Activated CD8-positive, alpha-beta T cell treated with anti-CD3 and anti-CD28 coated beads, Interleukin-2, amount 10 ng/mL, durations not matched to agents 7 days and 5 days (primary cell): ENCODE measurements around the gene GPR179. TPM values are rescaled to one million over a fixed set of nuclear protein-coding genes. Genes with fewer than 3 reads are reported as not detected.

Experiments used
- ATAC-seq: fragments of 150-1000 bp; cut with Tn5 transposase; one replicate; pipeline ENCODE4 v1.10.0; 2021; ENCODE audit warnings: moderate library complexity
- CTCF ChIA-PET: fragments of 350-600 bp; sonication (Branson Sonifier 250); formaldehyde crosslinking; loops from one replicate; lab custom pipeline; 2021; ENCODE audit warnings: antibody characterized with exemption; lab: Charles Lee
- POLR2A ChIA-PET: fragments of 350-600 bp; sonication (Branson Sonifier 250); formaldehyde crosslinking; loops from one replicate; lab custom pipeline; 2021; ENCODE audit warnings: antibody characterized with exemption; lab: Charles Lee
- DNase-seq: peaks from one replicate; pipeline ENCODE4 v3.0.0-alpha.2; 2020
- H3K27ac Mint-ChIP-seq: one replicate; pipeline ENCODE4 v1.8.0; 2021; ENCODE audit warnings: mild to moderate bottlenecking, mixed read lengths
- H3K27me3 Mint-ChIP-seq: one replicate; pipeline ENCODE4 v1.8.0; 2021; ENCODE audit warnings: low read depth, mixed read lengths
- H3K36me3 Mint-ChIP-seq: one replicate; pipeline ENCODE4 v1.8.0; 2021; ENCODE audit warnings: low read depth, mixed read lengths
- H3K4me1 Mint-ChIP-seq: one replicate; pipeline ENCODE4 v1.8.0; 2021; ENCODE audit warnings: low read depth, mixed read lengths
- H3K4me3 Mint-ChIP-seq: one replicate; pipeline ENCODE4 v1.8.0; 2021; ENCODE audit warnings: mild to moderate bottlenecking, mixed read lengths
- H3K9me3 Mint-ChIP-seq: one replicate; pipeline ENCODE4 v1.8.0; 2022; ENCODE audit warnings: mixed read lengths; ENCODE audit not compliant: insufficient read depth
- total RNA-seq, 2 experiments: library from RNA; stranded (reverse); gene quantifications; one replicate each; pipeline ENCODE4 v1.2.3, GENCODE V29; 2021

The GPR179 gene, protein sequence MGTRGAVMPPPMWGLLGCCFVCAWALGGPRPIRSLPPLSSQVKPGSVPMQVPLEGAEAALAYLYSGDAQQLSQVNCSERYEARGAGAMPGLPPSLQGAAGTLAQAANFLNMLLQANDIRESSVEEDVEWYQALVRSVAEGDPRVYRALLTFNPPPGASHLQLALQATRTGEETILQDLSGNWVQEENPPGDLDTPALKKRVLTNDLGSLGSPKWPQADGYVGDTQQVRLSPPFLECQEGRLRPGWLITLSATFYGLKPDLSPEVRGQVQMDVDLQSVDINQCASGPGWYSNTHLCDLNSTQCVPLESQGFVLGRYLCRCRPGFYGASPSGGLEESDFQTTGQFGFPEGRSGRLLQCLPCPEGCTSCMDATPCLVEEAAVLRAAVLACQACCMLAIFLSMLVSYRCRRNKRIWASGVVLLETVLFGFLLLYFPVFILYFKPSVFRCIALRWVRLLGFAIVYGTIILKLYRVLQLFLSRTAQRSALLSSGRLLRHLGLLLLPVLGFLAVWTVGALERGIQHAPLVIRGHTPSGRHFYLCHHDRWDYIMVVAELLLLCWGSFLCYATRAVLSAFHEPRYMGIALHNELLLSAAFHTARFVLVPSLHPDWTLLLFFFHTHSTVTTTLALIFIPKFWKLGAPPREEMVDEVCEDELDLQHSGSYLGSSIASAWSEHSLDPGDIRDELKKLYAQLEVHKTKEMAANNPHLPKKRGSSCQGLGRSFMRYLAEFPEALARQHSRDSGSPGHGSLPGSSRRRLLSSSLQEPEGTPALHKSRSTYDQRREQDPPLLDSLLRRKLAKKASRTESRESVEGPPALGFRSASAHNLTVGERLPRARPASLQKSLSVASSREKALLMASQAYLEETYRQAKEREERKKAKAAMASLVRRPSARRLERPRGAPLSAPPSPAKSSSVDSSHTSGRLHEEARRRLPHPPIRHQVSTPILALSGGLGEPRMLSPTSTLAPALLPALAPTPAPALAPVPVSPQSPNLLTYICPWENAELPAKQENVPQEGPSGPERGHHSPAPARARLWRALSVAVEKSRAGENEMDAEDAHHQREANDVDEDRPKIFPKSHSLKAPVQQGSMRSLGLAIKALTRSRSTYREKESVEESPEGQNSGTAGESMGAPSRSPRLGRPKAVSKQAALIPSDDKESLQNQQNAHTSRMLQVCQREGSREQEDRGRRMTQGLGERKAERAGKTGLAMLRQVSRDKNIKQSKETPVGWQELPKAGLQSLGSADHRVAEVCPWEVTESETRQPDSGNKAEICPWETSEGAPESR (N-terminal part only)
- under 1 TPM in 1 of 2 experiments, not detected in 1; 0.08 TPM for total RNA-seq

DNA sequence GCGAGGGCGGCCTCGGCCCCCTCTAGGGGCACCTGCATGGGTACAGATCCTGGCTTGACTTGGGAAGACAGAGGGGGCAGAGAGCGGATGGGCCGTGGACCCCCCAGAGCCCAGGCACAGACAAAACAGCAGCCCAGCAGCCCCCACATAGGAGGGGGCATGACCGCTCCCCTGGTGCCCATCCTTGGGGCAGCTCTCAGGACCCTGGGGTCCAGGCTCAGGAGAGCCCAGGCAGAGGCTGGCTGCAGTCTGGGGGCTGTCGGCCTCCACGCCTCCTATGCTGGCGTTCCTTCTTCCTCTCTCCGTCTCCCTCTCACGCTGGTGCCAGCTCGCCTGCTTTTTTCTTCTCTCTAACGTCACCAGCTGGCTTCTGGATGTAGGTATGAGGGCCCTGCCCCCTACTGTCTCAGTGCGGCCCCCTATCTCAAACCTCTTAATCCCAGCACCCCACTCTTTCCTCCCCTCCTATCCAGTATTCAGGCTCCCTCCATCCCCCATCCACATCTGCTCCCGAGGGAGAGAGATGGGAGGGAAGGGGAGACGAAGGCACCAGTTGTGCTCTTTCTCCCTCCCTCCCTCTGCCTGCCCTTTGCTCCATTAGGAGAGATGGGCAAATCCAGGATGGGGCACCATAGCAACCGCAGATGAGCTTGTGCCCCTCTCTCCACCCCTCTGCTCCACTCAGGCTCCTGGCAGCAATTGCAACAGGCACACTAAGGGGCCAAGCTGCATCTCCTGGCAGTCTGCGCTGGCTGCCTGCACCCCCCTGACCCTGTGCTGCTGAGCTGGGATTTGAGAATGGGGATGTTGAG lies at the start of gene GPR179:
Gene GPR179, minus strand, starts transcription at position 349 of the 812 bp plus-strand sequence. Its CDS starts 167 bp downstream, at position 182.
- Mint-ChIP-seq H3K4me3 (no peak within 1 kb of the TSS), H3K27ac (no peak within 1 kb of the TSS), H3K27me3 (peaks cover 2% of the 10 kb centered on the region), H3K9me3 (no peaks in the 10 kb centered on the region), H3K4me1 (no peaks in the 10 kb centered on the region), H3K36me3 (no peaks in the 10 kb centered on the region)
- ATAC-seq, result no peak
- ChIA-PET CTCF (interaction anchor here (1.2 kb wide), 2 partner anchors 71 to 80 kb away, joined by 4 to 5 read pairs; no protein-coding TSS in a partner anchor), POLR2A (interaction anchor here (0.9 kb wide), 1 partner anchor 9 kb away, joined by 3 read pairs; no protein-coding TSS in a partner anchor)
- no peak for DNase-seq

DNA sequence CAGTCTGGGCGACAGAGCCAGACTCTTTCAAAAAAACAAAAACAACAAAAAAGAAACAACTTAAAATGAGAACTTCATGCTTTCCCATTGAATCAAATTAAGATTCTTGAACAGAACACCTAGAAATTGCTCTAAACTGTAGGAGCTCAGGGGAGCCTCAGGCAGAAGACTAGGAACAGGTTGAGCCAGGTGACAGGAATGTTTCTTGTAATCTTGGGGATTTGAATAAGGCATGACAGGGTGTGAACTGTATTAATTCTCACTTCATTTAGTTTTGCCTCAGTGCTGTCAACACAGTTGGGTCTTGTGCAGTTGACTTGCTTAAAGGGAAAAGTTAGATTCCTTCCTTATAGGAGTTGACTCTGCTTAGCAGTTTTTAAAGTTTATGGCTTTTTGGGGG lies 35.7 kb upstream of the GPR179 start:
- no peak overlapping the region for H3K27ac Mint-ChIP-seq
- ATAC-seq (no peak), DNase-seq (no peak)
- H3K4me3 Mint-ChIP-seq, result no peak overlapping the region
- no peaks in the 10 kb centered on the region for H3K27me3 Mint-ChIP-seq
- H3K36me3 Mint-ChIP-seq, result peaks cover 12% of the 10 kb centered on the region
- CTCF ChIA-PET, result interaction anchor here (1.3 to 5.7 kb wide), 2 partner anchors 30 to 179 kb away, joined by 3 to 31 read pairs; no protein-coding TSS in a partner anchor
- POLR2A ChIA-PET, result no interaction called here
- peaks cover 5% of the 10 kb centered on the region for H3K4me1 Mint-ChIP-seq
- no peaks in the 10 kb centered on the region for H3K9me3 Mint-ChIP-seq

DNA sequence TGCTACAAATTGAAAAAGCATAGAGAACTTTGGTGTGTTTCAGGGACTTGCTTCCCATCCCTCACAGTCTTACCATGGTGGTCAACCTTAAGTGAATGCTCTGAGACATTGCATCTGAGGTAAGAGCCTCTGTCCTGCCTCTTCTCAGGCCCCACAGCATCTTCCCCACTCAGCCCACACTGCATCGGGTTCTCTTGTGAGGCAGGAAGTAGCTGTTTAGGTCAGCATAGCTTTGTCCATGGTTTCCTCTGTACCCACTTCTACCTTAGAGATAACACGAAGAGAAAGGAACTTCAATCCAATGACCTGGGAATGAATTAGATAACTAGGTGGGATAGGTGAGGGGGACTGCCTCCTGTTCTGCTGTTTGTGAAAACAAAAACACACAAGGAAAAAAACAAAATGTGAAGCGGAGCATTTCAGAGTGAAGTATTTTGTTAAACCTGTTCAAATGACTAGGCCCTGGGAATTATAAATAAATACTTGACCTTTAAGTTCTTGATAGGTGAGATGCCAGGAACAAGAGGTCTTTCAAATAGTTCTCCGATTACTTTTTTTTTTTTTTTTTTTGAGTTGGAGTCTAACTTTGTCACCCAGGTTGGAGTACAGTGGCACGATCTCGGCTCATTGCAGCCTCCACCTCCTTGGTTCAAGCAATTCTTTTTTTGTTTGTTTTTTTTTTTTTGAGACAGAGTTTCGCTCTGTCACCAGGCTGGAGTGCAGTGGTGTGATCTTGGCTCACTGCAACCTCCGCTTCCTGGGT lies 25.5 kb upstream of the GPR179 start:
- no peaks in the 10 kb centered on the region for H3K9me3 Mint-ChIP-seq
- H3K4me1 Mint-ChIP-seq, result no peaks in the 10 kb centered on the region
- peaks cover 19% of the 10 kb centered on the region for H3K36me3 Mint-ChIP-seq
- peak overlapping the region; percentile 3 for H3K27ac Mint-ChIP-seq
- no peak overlapping the region for H3K4me3 Mint-ChIP-seq
- POLR2A ChIA-PET, result no interaction called here
- DNase-seq (no peak), ATAC-seq (no peak)
- CTCF ChIA-PET, result interaction anchor here (1.3 kb wide), 1 partner anchor 10 kb away, joined by 3 read pairs; no protein-coding TSS in a partner anchor
- H3K27me3 Mint-ChIP-seq, result no peaks in the 10 kb centered on the region

DNA sequence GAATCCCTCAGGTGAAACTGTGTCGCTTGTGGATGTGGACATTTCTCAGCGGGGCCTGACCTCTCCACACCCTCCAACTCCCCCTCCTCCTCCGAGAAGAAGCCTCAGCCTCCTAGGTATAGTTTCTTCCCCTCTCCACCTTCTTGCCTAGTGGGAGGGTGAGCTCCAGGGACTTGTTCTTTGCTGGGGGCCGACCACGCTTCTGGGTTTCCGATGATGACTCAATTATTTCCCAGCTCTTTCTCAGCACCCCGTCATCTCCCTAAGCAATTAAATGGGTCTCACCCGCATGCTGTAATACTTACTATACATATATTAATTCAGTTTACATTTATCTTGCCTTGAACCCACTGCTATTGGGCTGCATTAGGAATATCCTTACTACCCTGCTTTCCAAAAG lies 21.0 kb upstream of the GPR179 start:
- H3K4me1 Mint-ChIP-seq, result peaks cover 4% of the 10 kb centered on the region
- peaks cover 4% of the 10 kb centered on the region for H3K36me3 Mint-ChIP-seq
- no peak overlapping the region for H3K4me3 Mint-ChIP-seq
- CTCF ChIA-PET, result interaction anchor here (1.9 to 2.0 kb wide), 2 partner anchors 15 to 50 kb away, joined by 6 to 14 read pairs; no protein-coding TSS in a partner anchor
- DNase-seq, result no peak
- POLR2A ChIA-PET, result interaction anchor here (0.6 kb wide), 1 partner anchor 64 kb away, joined by 3 read pairs; the partner anchor contains the start of gene ARHGAP23
- no peak for ATAC-seq
- no peaks in the 10 kb centered on the region for H3K27me3 Mint-ChIP-seq
- H3K27ac Mint-ChIP-seq, result no peak overlapping the region
- H3K9me3 Mint-ChIP-seq, result no peaks in the 10 kb centered on the region

DNA sequence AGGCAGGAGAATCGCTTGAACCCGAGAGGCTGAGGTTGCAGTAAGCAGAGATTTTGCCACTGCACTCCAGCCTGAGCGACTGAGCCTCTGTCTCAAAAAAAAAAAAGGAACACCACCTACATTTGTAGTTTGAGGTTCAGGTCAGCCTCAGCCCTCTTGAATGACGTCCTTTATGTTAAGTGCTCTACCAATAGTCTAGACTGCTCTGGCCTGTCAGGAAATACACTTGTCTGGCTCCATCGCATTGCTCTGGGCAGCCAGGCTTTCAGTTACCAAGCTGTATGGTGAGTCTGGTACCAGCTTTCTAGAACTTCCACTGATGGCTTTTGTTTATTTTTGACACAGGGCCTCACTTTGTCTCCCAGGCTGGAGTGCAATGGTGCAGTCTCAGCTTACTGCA lies 19.3 kb upstream of the GPR179 start:
- Mint-ChIP-seq H3K27me3 (no peaks in the 10 kb centered on the region), H3K4me1 (peaks cover 4% of the 10 kb centered on the region), H3K4me3 (no peak overlapping the region), H3K36me3 (no peaks in the 10 kb centered on the region), H3K27ac (no peak overlapping the region), H3K9me3 (no peaks in the 10 kb centered on the region)
- no peak for ATAC-seq
- no peak for DNase-seq
- ChIA-PET POLR2A (no interaction called here), CTCF (interaction anchor here (1.3 to 6.2 kb wide), 3 partner anchors 13 to 18 kb away, joined by 3 to 46 read pairs (median 14); no protein-coding TSS in a partner anchor)

DNA sequence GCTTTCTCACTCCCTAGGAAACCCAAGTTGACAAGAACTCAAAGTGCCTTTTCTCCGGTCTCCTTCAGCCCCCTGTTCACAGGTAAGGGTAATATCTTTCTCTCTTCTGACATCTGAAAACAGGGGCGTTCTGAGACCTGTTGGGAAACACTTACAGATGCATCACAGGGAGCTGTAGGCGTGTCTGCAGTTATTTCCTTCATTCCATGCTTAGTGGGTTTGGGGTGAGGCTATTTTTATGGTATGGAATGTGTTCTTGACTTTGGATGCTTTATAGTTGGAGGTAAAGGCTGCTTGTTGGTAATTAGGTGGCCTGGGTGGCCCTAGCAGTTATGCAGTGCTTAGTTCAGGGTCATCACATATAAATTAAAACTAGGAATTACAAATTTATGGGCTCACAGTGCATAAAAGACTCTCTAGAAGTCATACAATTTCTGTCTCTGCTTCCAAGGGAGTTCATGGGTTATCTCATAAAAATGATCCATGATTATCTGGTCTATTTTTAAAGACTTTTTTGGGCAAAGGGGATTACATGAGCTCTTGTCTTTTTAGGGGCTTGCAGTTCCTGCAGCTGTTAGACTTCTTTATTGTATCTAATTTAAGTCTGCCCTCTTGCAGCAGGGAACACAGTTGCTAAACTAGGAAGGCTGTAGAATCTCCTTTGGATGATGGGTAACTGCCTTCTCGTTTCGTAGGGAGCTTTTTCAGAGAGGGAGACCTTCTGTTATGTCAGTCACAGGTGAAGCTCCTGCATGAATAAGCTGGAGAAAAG lies 18.1 kb upstream of the GPR179 start:
- no peak overlapping the region for H3K27ac Mint-ChIP-seq
- peaks cover 4% of the 10 kb centered on the region for H3K4me1 Mint-ChIP-seq
- ATAC-seq (no peak), DNase-seq (no peak)
- CTCF ChIA-PET, result interaction anchor here (1.0 to 6.2 kb wide), 2 partner anchors 13 to 51 kb away, joined by 3 to 46 read pairs; no protein-coding TSS in a partner anchor
- POLR2A ChIA-PET, result interaction anchor here (0.8 kb wide), 1 partner anchor 28 kb away, joined by 3 read pairs; no protein-coding TSS in a partner anchor
- no peak overlapping the region for H3K4me3 Mint-ChIP-seq
- no peaks in the 10 kb centered on the region for H3K27me3 Mint-ChIP-seq
- H3K36me3 Mint-ChIP-seq, result no peaks in the 10 kb centered on the region
- no peaks in the 10 kb centered on the region for H3K9me3 Mint-ChIP-seq

DNA sequence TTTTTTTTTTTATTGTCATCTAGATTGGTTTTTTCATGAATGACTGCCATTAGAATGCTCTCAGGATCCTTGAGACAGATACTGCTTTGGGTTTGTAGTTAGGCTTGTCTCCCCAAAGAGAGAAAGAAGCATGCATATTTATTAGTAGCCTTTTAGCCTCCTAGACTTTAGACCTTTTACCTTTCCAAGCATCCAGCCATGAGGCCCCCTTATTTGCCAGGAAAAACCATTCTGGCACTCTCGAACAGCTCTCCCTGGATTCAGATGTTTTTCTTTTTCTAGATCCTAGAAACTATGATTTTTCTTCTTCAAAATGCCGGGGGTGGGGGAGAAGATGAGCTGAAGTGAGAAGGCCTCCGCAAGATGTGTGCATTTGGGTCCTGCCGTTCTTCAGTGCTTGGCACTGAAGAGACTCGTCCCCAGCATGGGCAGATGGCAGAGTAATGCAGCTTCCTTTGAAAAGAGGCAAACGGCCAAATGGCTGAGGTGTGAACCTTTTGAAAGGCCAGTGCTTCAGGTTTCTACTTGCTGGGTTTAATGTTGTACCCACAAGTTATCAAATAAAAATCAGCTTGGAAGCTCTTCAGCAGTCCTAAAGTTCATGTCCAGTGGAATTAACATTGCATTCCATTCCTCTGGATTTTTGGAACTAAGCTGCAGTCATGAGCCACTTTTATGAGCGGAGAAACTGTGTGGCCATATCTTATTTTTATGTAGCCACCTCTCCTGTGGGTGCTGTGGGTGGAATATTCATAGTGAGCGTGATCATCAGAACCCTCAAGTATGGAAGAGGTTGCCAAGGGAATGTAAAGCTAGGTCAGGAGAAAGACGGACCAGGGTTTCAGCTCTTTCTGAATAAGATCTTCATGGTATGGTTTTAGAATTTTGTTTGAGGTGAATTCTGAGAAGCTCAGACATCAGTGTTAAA lies 15.1 kb upstream of the GPR179 start:
- Mint-ChIP-seq H3K4me1 (peaks cover 22% of the 10 kb centered on the region), H3K27ac (no peak overlapping the region), H3K27me3 (no peaks in the 10 kb centered on the region), H3K9me3 (no peaks in the 10 kb centered on the region), H3K36me3 (peaks cover 2% of the 10 kb centered on the region), H3K4me3 (no peak overlapping the region)
- ChIA-PET CTCF (interaction anchor here (1.0 to 6.2 kb wide), 5 partner anchors 10 to 55 kb away, joined by 3 to 46 read pairs (median 5); no protein-coding TSS in a partner anchor), POLR2A (no interaction called here)
- ATAC-seq (no peak), DNase-seq (no peak)

DNA sequence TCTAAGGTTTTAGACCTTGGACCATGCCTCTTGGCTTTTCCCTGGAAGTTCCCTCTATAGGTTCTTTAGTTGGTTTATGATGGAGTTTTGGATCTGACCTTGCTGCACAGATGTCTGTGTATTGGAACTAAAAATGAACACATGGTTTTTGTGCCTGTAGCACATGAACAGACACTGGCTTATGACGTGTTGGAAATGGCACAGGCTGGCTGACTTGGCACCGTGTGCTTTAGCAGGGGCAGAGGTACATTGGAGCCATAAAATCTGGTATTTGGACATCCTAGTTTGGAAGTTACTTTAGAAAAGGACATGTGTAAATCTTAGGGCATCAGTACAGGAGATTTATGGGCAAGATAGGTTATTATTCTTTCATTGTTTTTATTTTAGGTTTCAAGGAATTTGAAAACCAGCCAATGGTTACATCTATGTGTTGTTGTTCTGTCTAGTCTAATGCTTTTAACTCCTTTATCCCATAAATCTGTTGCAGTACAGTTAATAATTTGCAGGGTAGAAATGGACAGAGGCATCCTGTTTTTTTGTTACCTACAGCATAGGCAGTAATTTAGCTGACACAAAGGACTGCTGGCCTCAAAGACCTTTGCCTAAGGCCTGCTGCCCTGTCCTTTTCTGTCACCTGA lies 13.8 kb upstream of the GPR179 start:
- H3K27me3 Mint-ChIP-seq, result no peaks in the 10 kb centered on the region
- no peak overlapping the region for H3K4me3 Mint-ChIP-seq
- CTCF ChIA-PET, result interaction anchor here (6.2 kb wide), 1 partner anchor 8 kb away, joined by 46 read pairs; no protein-coding TSS in a partner anchor
- ATAC-seq (no peak), DNase-seq (no peak)
- POLR2A ChIA-PET, result no interaction called here
- H3K4me1 Mint-ChIP-seq, result peaks cover 32% of the 10 kb centered on the region
- no peak overlapping the region for H3K27ac Mint-ChIP-seq
- H3K9me3 Mint-ChIP-seq, result no peaks in the 10 kb centered on the region
- H3K36me3 Mint-ChIP-seq, result peaks cover 2% of the 10 kb centered on the region
